HG03025 (cell line): ENCODE measurements around the gene DMC1.

Source experiments
- ATAC-seq: cut with Tn5 transposase; IDR thresholded peaks from one replicate; pipeline ENCODE4 v1.9.1; 2021; ENCODE audit warnings: mild to moderate bottlenecking, moderate library complexity; ENCODE audit not compliant: unreplicated experiment, low FRiP score

DMC1 gene

DNA sequence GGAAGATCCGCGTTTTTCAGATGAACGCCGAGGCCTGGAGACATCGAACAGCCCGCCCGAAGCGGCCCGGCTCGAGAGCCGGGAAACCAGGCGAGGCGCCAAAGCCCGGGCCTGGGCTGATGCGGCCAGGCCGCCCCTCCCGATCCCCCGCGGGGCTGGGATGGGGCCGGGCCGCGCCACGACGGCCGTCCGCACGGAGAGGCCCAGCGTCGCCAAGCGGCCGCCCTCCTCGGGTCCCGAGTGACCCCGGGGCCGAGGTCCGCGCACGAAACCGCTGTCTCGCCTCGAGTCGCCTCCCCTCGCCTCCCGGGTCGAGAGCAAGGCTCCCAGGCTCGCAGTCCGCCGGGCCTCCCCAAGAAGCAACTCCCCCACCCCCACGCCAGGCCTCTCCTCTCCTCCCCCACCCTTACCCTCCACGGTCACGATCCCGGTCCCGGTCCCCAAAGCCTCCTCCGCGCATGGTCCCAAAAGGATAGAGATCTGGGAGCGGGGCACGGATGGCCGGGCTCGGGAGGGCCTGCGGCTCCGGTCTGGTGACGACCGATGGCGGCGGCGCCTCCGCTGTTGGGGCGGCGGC, 64.4 kb downstream of the DMC1 start:
- ATAC-seq, result peak; percentile 22

DNA sequence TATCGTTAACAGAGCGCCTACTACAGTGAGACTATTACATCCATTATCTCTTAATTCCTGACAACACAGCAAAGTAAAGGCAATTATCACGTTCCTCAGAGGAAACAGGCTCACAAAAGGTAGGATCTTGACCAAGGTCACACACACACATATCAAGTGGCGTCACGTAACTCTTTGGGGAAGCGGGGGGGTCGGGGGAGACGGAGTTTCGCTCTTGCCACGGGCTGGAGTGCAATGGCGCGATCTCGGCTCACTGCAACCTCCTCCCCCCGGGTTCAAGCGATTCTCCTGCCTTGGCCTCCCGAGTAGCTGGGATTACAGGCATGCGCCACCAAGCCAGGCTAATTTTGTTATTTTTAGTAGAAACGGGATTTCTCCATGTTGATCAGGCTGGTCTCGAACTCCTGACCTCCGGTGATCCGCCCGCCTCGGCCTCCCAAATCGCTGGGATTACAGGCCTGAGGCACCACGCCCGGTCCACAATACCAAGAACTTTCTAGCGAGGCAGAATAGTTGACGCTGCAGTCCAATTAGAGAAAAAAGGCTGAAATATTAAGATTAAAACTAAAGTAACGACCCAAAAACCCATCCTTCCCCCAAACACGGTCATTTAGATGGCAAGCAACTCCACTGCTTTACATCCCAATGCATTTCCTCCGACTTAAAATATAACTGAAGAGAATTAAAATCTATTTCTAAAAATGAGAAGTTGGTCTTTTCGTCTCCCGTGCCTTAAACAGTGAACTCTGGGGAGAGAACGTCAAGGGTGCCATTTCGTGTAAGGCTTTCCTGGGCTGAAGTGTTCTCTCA, 65.0 kb downstream of the DMC1 start:
- ATAC-seq, result no peak

DNA sequence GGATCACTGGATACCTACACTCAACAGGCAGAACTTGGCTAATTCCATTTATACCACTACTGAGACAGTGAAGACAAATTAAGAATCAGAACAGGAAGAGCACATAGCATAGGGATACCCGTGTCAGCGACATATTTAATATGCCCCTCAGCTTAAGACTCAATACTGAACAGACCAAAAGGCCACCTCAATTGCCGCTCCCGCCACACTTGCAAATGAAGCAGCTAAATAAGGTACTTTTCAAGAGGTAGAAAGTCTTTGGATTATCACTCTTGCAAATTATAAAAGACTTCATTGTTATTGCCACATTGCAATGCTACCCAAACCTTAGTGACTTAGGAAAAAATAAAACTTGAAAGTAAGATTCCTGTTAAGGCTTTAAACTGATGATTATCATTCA, 67.0 kb downstream of the DMC1 start:
- ATAC-seq, result no peak

DNA sequence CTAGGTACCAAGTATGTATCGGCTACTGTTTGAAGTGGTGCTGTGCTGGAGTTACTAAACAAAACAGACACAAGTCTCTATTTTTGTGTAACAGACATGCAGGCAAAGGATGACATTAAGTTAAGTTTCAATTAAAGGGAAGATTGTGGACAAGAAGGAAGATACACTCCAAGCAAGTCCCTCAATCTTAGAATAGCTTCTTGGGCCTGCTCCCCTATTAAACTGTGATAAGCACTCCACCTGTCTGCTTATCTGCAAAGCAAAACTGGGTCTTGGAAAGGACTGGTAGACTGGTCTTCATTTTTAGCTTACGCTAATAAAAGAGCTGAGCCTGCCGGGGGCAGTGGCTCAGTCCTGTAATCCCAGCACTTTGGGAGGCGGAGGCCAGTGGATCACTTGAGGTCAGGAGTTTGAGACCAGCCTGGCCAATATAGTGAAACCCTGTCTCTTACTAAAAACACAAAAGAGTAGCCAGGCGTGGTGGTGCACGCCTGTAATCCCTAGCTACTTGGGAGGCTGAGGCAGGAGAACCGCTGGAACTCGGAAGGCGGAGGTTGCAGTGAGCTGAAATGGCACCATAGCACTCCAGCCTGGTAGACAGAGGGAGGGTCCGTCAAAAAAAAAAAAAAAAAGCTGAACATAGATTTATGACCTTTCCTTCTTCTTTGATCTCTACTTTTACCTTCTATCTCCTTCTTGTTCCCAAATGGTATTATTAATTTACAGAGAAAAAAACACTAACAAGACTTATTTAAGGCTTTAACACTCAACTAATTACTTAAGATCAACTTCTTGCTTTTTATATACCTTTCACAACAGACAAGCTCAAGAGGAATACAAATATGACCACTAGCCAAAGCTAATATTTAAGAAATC, 67.9 kb downstream of the DMC1 start:
- no peak for ATAC-seq

DNA sequence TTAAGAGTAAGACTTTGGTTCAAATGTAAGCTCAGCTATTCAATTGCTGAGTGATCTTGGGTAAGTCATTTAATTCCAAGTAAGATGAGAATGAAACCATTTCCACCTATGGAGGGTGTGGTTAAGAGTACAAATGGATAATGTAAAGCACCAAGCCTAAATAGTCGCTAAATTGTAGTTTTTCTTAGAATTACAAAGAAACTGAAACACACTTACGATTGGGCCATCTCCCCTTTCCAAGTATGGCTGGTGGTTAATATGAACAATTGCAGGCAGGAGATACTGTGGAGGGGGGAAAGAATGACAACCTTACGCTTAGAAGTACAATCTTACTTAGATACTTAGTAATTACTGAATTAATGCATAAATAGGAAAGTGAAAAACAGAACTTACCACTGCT, 72.1 kb downstream of the DMC1 start:
- no peak for ATAC-seq

DNA sequence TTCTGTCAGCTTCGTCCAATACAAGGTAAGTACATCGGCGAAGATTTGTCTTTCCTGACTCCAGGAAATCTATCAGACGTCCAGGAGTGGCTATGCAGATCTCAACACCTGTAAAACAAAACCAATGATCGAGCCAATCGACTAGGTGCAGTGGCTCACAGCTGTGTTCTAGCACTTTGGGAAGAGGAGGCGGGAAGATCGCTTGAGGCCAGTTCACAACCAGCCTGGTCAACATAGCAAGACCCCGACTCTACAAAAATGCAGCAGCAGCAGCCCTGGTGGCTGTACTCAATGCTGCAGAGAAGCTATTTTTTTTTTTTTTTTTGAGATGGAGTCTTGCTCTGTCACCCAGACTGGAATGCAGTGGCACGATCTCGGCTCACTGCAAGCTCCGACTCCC, 75.0 kb downstream of the DMC1 start:
- no peak for ATAC-seq

DNA sequence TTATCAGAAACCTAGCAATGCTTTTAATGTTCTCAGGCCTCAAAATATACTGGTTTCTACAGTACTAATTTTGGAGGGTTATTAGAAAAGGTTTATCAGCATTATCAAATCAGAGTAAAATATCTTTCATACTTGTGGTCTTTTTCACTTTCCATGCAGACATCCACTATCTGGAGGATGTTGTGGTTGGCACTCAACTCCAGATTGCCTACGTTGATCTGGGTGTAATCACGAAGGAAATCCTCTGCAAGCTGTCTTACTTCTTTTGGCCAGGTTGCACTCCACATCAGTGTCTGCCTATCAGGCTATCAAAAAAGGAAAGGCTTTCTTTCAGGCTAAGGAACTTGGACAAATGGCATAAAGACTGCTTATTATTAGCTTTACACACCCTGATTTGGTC, 75.5 kb downstream of the DMC1 start:
- ATAC-seq, result no peak

DNA sequence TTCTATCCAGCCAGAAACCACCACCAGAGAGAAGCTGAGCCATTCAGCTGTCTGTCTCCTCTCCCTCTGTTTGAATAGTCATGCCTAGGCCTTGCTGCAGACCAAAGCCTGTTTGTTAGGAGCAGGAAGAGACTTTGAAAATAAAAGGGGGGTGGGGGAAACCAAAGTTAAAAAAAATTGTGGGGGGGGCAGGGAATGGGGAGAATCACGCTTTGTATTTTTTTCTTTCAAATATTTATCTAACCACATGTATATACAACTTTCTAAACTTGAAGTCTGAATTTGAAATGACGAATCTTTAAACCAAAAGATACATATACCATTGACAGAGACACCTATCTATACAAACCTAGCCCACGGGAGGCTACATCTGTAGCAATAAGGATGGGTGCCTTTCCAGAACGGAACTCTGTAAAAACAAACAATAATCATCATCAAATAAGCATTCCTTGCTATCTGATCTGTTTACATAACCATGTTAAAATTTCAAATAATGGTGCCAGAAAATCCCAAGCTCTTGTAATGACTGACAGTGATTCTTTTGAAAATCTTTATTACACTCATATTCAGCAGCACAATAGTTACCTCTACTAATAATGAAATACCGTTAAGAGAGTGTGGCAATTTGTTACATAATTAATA, 78.2 kb downstream of the DMC1 start:
- ATAC-seq, result no peak

DNA sequence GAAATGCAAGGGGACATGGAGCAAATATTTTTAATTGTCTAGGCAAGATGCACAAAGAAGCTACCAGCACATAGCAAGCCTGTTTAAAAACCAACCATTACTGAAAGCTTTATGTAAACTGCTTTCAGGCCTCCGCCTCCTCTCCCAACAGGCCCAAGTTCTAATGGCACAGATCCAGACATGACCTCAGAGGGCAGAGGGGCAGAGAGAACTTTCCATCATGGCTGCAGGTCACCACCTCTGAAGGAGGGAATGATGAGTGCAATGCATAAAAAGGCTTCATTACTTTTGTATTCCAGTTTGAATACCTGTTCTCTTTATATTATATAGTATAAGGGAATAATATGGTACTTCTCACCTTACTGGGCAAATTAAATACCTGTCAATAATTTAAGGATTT, 79.1 kb downstream of the DMC1 start:
- ATAC-seq, result no peak

DNA sequence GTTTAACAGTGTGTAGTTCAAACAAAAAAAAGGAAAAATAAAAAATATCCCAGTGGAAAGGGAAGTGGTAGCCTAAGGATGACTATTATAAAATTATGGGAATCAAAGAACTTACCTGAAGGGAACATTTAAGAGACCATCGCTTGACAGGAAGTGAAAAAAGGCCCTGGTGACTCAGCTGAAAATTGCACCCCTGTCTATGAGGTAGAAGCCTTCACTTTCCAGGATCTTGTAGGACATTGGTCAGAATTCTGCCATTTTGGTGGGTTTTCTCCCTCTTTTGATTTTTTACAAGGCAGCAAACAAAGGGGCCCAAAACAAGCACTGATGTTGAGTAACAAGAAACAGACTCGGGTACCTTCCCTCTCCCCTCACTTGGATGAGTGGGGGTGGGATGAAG, 79.5 kb downstream of the DMC1 start:
- no peak for ATAC-seq

DNA sequence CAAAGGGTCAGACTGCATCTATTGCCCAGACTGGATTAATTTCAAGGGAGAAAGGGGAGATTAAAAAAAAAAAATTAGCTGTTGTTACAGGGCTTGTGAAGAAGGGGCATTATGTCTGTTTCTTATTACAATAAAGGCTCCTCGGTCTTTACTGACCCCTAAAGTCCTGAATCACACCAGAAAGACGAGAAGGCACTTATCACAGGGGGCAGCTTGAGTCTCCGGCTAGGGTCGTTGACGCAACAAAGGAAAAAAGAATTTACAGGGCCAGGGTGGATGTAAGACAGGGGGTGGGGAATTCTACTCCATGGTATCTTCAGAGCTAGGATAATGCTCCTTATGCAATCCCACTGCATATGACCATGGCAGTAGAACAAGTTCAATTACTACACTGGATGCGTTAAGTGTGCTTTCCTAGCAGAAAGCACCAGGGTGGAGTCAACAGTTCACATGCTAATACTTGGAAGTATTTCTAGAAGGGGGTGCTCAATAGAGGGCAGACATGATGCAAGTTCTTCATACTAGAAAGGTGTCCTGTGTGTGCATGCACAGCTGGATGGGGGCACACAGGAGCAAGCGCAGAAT, 80.3 kb downstream of the DMC1 start:
- no peak for ATAC-seq

DNA sequence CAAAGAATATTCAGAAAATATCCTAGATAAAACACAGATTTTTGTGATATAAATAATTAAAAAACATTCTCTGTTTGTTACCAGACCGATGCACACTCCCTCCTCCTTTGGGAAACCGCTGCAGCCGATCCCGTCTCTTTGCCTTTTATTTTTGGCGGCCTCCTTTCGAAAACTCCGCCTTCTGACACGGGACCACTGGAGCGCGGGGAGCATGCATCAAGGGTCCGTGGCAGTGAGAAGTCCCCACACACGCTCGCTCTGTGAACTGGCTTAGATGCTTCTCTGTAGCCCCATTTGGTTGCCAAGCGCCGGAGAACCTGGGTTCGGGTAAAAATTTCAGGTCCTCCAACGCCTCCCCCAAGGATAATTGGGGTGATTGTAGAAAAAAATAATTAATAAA, 80.8 kb downstream of the DMC1 start:
- ATAC-seq, result no peak

DNA sequence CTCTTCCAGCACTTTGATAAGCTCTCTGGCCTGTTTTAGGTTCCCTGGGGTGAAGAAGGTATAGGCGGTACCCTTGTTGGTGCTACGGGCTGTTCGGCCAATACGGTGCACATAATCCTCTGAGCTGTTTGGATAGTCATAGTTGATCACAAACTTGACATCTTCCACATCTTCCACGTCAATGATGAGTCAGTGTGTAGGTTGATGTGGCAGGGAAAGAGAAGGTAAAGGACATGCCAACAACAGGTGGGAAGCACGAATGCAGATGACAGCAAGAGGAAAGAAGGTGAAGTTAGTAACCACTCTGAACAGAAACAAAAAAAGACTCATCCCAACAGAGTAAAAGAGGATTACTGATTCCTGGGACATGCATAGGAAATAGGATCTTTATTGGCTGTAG, 82.0 kb downstream of the DMC1 start:
- no peak for ATAC-seq

DNA sequence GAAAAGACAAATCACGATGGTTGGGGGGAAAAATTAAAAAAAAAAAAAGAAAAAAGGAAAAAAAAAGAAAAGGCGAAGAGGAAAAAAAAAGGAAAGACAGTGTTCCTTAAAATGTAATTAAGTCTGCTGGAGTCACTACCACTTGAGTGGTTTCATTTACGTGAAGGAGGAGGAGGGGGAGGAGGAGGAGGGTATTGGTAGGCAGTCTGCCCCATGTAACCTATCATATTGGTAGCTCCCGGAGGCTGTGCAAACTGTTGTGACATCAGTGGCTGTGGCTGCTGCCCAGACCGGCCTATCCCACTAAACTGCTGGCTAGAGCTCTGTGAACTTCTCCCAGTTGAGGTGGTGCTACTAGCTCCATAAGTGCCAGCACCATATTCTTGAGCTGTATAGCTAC, 84.2 kb downstream of the DMC1 start:
- no peak for ATAC-seq

DNA sequence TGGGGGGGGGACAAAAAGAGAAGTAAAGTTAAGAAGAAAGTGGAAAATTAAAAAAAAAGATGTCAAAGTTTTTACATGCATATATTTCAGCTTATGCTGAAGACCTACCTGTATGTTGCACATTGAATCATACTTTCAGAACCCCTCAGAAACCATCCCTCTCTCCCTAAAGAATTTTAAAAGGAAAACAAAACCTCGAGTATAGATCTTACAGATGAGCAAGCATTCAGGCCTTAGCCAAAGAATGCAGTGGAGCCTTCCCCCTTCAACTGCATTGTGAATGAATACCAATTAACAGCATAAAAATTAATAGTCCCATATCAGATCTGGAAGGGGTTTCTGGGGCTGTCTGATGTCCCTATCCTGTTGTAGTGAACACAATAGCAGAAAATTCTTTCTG, 85.7 kb downstream of the DMC1 start:
- no peak for ATAC-seq

DNA sequence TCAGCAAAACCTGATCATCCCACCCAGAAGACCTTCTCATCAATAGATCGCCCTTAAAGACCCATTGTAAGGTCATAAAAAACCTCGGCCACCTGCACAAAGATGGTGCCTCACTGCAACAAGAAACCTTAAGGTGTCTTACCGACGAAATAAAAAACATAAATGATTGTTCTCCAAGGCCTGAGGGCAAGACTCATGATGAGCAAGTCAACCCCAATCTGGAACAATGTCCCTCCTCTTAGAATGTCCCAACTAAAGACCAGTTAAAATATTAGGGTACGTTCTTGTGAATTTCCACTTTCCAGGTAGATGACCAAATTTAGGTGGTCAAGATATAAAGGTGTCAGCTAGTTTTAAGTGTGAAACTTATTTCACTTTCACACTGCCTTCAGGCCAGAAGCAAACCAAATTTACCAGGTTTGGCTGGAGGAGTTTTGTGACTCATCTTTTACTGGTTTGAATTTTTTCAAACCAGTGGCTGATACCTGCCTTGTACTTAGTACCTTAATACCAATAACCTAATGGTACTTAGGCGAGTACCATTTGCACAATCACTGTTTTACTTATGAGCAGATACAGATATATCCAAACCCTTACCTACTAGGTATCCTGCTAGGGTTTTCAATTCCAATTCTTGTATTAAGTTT, 87.2 kb downstream of the DMC1 start:
- ATAC-seq, result no peak

DNA sequence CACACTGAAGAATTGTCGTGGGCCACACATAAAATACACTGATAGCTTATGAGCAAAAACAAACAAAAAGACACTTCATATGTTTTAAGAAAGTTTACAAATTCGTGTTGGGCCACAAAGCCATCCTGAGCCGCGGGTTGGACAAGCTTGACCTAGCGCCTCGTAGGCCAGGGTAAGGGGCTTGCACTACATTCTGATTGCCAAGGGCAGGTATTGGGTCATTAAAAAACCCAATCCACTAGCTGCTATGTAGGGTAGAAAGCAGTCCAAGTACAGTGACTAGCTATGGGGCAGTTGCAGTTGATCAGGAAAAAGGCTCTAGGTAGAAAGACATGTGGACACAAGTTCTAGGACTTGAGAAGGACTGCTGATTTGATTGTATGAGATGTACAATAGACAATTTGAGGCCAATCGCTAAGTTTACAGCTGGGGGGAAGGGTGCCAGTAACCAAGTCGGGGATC, 88.1 kb downstream of the DMC1 start:
- no peak for ATAC-seq

DNA sequence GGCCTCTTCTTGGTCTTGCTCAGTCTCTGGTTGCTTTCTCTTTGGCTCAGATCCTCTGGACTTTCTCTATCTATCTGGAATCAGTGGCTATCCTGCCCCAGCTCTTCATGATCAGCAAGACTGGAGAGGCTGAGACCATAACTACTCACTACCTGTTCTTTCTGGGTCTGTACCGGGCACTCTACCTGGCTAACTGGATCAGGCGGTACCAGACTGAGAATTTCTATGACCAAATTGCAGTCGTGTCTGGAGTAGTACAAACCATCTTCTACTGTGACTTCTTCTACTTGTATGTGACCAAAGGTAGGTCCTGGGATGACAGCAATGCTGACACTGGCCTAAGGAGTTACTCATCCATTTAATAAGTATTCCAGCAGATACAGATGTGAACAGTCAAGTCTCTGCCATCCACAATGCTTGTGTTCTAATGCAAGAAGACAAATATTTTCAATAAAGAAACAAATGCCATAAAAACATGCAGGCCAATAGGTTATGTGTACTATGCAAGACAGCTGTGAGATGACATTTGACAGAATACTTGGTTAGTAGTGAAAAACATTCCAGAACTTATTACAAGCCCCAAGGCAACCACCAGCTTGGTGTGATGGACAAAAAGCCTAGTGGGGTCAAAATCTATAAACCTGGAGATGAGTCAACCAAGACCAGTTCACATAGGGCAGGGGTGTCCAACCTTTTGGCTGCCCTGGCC, 88.7 kb downstream of the DMC1 start:
- ATAC-seq, result no peak

DNA sequence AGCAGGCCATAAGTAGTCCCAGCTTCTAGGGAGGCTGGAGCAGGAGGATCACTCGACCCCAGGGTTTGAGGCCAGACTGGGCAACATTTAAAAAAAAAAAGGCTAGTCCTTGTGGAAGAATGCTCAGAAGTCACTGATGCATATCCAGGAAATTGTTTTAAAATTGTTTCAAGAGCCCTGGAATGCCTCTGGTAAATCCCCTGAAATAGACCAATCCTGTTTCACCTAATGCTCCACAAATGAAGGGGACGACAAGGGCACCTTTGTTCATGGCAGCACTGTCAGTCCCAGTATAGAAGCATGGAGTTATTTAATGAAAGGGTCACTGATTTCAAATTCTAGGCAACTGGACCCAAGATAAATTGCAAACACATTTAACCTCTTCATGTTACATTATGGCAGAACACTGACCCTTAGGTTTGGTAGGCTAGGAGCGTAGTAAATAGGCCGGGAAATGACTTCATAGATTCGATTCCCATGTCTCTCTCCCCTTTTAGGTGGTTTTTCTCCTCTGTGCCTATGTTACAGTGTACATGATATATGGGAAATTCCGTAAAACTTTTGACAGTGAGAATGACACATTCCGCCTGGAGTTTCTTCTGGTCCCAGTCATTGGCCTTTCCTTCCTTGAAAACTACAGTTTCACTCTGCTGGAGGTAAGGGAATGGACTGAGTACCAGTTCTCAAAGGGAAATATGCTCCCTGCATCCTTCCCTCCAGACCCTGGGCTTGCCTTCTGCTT, 90.7 kb downstream of the DMC1 start:
- ATAC-seq, result no peak
